Vagina (tissue), 2 donors: Measurements from ENCODE around the gene PKN1.

ENCODE experiments used
- CTCF ChIP-seq, 3 experiments: fragments of 450-650 bp in 2 of 3; fragments of 200-600 bp in 1 of 3; sonication (generic) in 1 of 3; IDR thresholded peaks; one replicate each; pipeline ENCODE4 v1.5.1; 2017 to 2019; ENCODE audit warnings: antibody characterized with exemption in 3 of 3, mild to moderate bottlenecking in 2 of 3, moderate library complexity in 2 of 3
- POLR2A ChIP-seq, 2 donors: fragments of 450-650 bp; IDR thresholded peaks; one replicate each; pipeline ENCODE4 v1.6.1; 2017; ENCODE audit warnings: antibody characterized with exemption in 2 of 2, mild to moderate bottlenecking in 2 of 2, moderate library complexity in 2 of 2
- POLR2AphosphoS5 ChIP-seq, 2 donors: sonication (generic); formaldehyde crosslinking; IDR thresholded peaks; one replicate each; pipeline ENCODE4 v1.9.0; 2017; ENCODE audit warnings: antibody characterized with exemption in 2 of 2, mild to moderate bottlenecking in 2 of 2, low read depth in 1 of 2; ENCODE audit not compliant: insufficient read depth in 1 of 2

- TF ChIP-seq CTCF (IDR thresholded peaks at IDR 0.05) (no peak), POLR2A (IDR thresholded peaks at IDR 0.05) (no peak), POLR2AphosphoS5 (IDR thresholded peaks at IDR 0.05; ENCODE audit: insufficient read depth in 1 of 2, low read depth in 1 of 2) (no peak)
Measured at GRCh38 chr19:14400951-14401431, 32.1 kb upstream of the PKN1 start.
